CD14-positive monocyte (primary cell): Measurements from ENCODE around the gene PPP3CA. TPM values are rescaled to one million over a fixed set of nuclear protein-coding genes. Genes with fewer than 3 reads are reported as not detected.

Experiments
- DNase-seq, 3 donors: peaks; one replicate each; pipeline ENCODE4 v3.0.0-alpha.2; 2011 to 2022
- H2AFZ ChIP-seq: 2 replicates; pipeline ENCODE4 v1.6.0; 2012; ENCODE audit warnings: mild to moderate bottlenecking, low read depth, low read length, inconsistent platforms; ENCODE audit not compliant: insufficient read depth, poor library complexity, severe bottlenecking
- H3K27ac ChIP-seq, 2 donors: 1 replicate in 1 of 2; 2 replicates in 1 of 2; pipeline ENCODE4 v1.5.1; 2012 to 2013; ENCODE audit warnings: low read length in 2 of 2, control low read depth in 1 of 2, inconsistent platforms in 1 of 2, low read depth in 1 of 2, mild to moderate bottlenecking in 1 of 2
- H3K27me3 ChIP-seq, 2 donors: one replicate each; pipeline versions ENCODE4 v1.6.0 to v1.6.1; 2011 to 2013; ENCODE audit warnings: low read length in 2 of 2; ENCODE audit not compliant: control insufficient read depth in 2 of 2, insufficient read depth in 2 of 2
- H3K36me3 ChIP-seq, 2 donors: replicated peaks in 1 of 2; 1 replicate in 1 of 2; 2 replicates in 1 of 2; pipeline versions ENCODE4 v1.5.1 to v1.6.1; 2012 to 2013; ENCODE audit warnings: low read length in 2 of 2, control low read depth in 1 of 2, inconsistent platforms in 1 of 2, mild to moderate bottlenecking in 1 of 2; ENCODE audit not compliant: insufficient read depth in 2 of 2, control insufficient read depth in 1 of 2
- H3K4me1 ChIP-seq, 2 donors: 1 replicate in 1 of 2; 2 replicates in 1 of 2; pipeline versions ENCODE4 v1.5.1 to v1.6.1; 2012 to 2013; ENCODE audit warnings: low read length in 2 of 2, control low read depth in 1 of 2, inconsistent platforms in 1 of 2, mild to moderate bottlenecking in 1 of 2, moderate library complexity in 1 of 2; ENCODE audit not compliant: insufficient read depth in 2 of 2, control insufficient read depth in 1 of 2
- H3K4me2 ChIP-seq: replicated peaks from 2 replicates; pipeline ENCODE3; 2012; ENCODE audit warnings: low read length, moderate library complexity, mild to moderate bottlenecking; ENCODE audit not compliant: poor library complexity, severe bottlenecking; ENCODE audit errors: extremely low read depth
- H3K4me3 ChIP-seq, 3 experiments: fragments of 200-600 bp in 1 of 3; sonication (generic) in 1 of 3; replicated peaks in 1 of 3; 1 replicate in 2 of 3; 2 replicates in 1 of 3; pipeline ENCODE4 v1.5.1; 2011 to 2013; ENCODE audit warnings: low read length in 3 of 3, mild to moderate bottlenecking in 3 of 3, control low read depth in 2 of 3, low read depth in 2 of 3, inconsistent platforms in 1 of 3, moderate library complexity in 1 of 3
- H3K79me2 ChIP-seq: 2 replicates; pipeline ENCODE4 v1.6.0; 2012; ENCODE audit warnings: mild to moderate bottlenecking, control low read depth, inconsistent platforms, low read length, moderate library complexity; ENCODE audit not compliant: insufficient read depth
- H3K9ac ChIP-seq: 2 replicates; pipeline ENCODE4 v1.6.0; 2017; ENCODE audit warnings: low read length, mild to moderate bottlenecking; ENCODE audit not compliant: insufficient read depth, poor library complexity, severe bottlenecking
- H3K9me3 ChIP-seq, 2 donors: replicated peaks in 1 of 2; 1 replicate in 1 of 2; 2 replicates in 1 of 2; pipeline versions ENCODE4 v1.5.1 to v1.6.1; 2012 to 2013; ENCODE audit warnings: low read length in 2 of 2, control low read depth in 1 of 2; ENCODE audit not compliant: control insufficient read depth in 1 of 2, insufficient read depth in 1 of 2
- H4K20me1 ChIP-seq: 2 replicates; pipeline ENCODE4 v1.6.0; 2012; ENCODE audit warnings: mild to moderate bottlenecking, low read length, control low read depth, moderate library complexity; ENCODE audit not compliant: insufficient read depth
- H3K27ac Mint-ChIP-seq, 7 donors: one replicate each; pipeline ENCODE4 v1.8.0; 2020; ENCODE audit warnings: mild to moderate bottlenecking in 7 of 7, mixed read lengths in 7 of 7, moderate library complexity in 6 of 7, inconsistent platforms in 2 of 7
- H3K27me3 Mint-ChIP-seq, 3 donors: one replicate each; pipeline ENCODE4 v1.8.0; 2021 to 2022; ENCODE audit warnings: low read depth in 3 of 3, mild to moderate bottlenecking in 3 of 3, mixed read lengths in 3 of 3, moderate library complexity in 3 of 3, inconsistent platforms in 1 of 3
- H3K36me3 Mint-ChIP-seq, 2 donors: one replicate each; pipeline ENCODE4 v1.8.0; 2020; ENCODE audit warnings: mixed read lengths in 2 of 2, inconsistent platforms in 1 of 2, mild to moderate bottlenecking in 1 of 2
- H3K4me1 Mint-ChIP-seq: one replicate; pipeline ENCODE4 v1.8.0; 2020; ENCODE audit warnings: mild to moderate bottlenecking, mixed read lengths
- H3K4me3 Mint-ChIP-seq, 2 donors: one replicate each; pipeline ENCODE4 v1.8.0; 2020; ENCODE audit warnings: mild to moderate bottlenecking in 2 of 2, mixed read lengths in 2 of 2, moderate library complexity in 1 of 2
- H3K9me3 Mint-ChIP-seq, 7 donors: one replicate each; pipeline ENCODE4 v1.8.0; 2020 to 2022; ENCODE audit warnings: mixed read lengths in 7 of 7, mild to moderate bottlenecking in 6 of 7, moderate library complexity in 6 of 7, inconsistent platforms in 2 of 7
- CTCF ChIP-seq: fragments of 200-600 bp; IDR thresholded peaks from one replicate; pipeline ENCODE4 v1.8.0; 2022; ENCODE audit warnings: antibody characterized with exemption, mild to moderate bottlenecking
- WGBS: methylation state at CpG from one replicate; pipeline ENCODE4 v1.1.5; 2013; ENCODE audit warnings: missing lambda C conversion rate; ENCODE audit not compliant: insufficient coverage; 5-methylcytosine and 5-hydroxymethylcytosine counted together
- intact Hi-C, 2 donors: fragments of 100-400 bp; cut with micrococcal nuclease; formaldehyde crosslinking; loops; one replicate each; pipeline versions ENCODE4 v1.15.0 to v1.15.1; 2023
- polyA plus RNA-seq, 3 donors: library from polyadenylated mRNA; depleted of rRNA in 1 of 3; unstranded in 2 of 3; stranded (reverse) in 1 of 3; fragments of 300-500 nt in 2 of 3; fragments of >200 nt in 1 of 3; fragmentation: Illumina TruSeq in 2 of 3; gene quantifications; 1 replicate in 2 of 3; 2 replicates in 1 of 3; pipeline ENCODE4 v1.2.3, GENCODE V29; 2012 to 2021

PPP3CA gene
- polyA plus RNA-seq, 3 donors = 5.1 to 9.7 (median 8.9) TPM

GRCh38 chr4:101331017-101331416 is 16.3 kb downstream of the PPP3CA start:
- Histone ChIP-seq H3K27me3 (no peaks in the 10 kb centered on the region), H4K20me1 (peaks cover 100% of the 10 kb centered on the region), H3K79me2 (peaks cover 100% of the 10 kb centered on the region), H3K9me3 (no peaks in the 10 kb centered on the region), H3K9ac (no peak overlapping the region), H3K36me3 (no peaks in the 10 kb centered on the region), H3K4me1 (no peaks in the 10 kb centered on the region), H3K4me3 (no peak overlapping the region), H2AFZ (no peak overlapping the region), H3K4me2 (no peak overlapping the region), H3K27ac (no peak overlapping the region)
- peaks cover 0 to 3% of the 10 kb centered on the region in 2 donors for H3K36me3 Mint-ChIP-seq
- no CpG with 5 or more reads among the region's 1 CpG for WGBS
- no peak for TF ChIP-seq CTCF
- intact Hi-C loops = no loop called here
- no peaks in the 10 kb centered on the region for H3K27me3 Mint-ChIP-seq
- no peak overlapping the region for H3K27ac Mint-ChIP-seq
- H3K4me3 Mint-ChIP-seq = no peak overlapping the region
- DNase-seq = no peak
- peaks cover 20% of the 10 kb centered on the region for H3K4me1 Mint-ChIP-seq
- H3K9me3 Mint-ChIP-seq = no peaks in the 10 kb centered on the region

GRCh38 chr4:101329592-101329991 is 17.7 kb downstream of the PPP3CA start:
- H3K4me3 Mint-ChIP-seq = no peak overlapping the region
- no peak overlapping the region for H3K27ac Mint-ChIP-seq
- no CpG with 5 or more reads among the region's 1 CpG for WGBS
- Histone ChIP-seq H3K79me2 (peaks cover 99% of the 10 kb centered on the region), H3K4me3 (no peak overlapping the region), H3K4me2 (no peak overlapping the region), H3K27me3 (no peaks in the 10 kb centered on the region), H4K20me1 (peaks cover 100% of the 10 kb centered on the region), H2AFZ (no peak overlapping the region), H3K9me3 (no peaks in the 10 kb centered on the region), H3K4me1 (no peaks in the 10 kb centered on the region), H3K9ac (no peak overlapping the region), H3K36me3 (no peaks in the 10 kb centered on the region), H3K27ac (no peak overlapping the region)
- peaks cover 21% of the 10 kb centered on the region for H3K4me1 Mint-ChIP-seq
- intact Hi-C loops = no loop called here
- H3K36me3 Mint-ChIP-seq = peaks cover 0 to 3% of the 10 kb centered on the region in 2 donors
- DNase-seq = no peak
- TF ChIP-seq CTCF = no peak
- no peaks in the 10 kb centered on the region for H3K27me3 Mint-ChIP-seq
- no peaks in the 10 kb centered on the region for H3K9me3 Mint-ChIP-seq
